PC-3 (cell line): ENCODE measurements around the gene HMOX2.

Source experiments
- EZH2phosphoT487 ChIP-seq: fragments of 300-600 bp; sonication (generic); IDR thresholded peaks from 2 replicates; pipeline ENCODE4 v1.6.1; 2018; ENCODE audit warnings: mild to moderate bottlenecking, antibody characterized with exemption, low read length, borderline replicate concordance
- TF ChIP-seq, protein P1 (sequence below): fragments of 300-600 bp; sonication (generic); conservative IDR thresholded peaks from 2 replicates; pipeline ENCODE4 v1.5.1; 2017; ENCODE audit warnings: antibody characterized with exemption, low read depth, mild to moderate bottlenecking, low read length

GRCh38 chr16:4481963-4482362 lies 5.8 kb downstream of the HMOX2 start:
- TF ChIP-seq, protein P1, sequence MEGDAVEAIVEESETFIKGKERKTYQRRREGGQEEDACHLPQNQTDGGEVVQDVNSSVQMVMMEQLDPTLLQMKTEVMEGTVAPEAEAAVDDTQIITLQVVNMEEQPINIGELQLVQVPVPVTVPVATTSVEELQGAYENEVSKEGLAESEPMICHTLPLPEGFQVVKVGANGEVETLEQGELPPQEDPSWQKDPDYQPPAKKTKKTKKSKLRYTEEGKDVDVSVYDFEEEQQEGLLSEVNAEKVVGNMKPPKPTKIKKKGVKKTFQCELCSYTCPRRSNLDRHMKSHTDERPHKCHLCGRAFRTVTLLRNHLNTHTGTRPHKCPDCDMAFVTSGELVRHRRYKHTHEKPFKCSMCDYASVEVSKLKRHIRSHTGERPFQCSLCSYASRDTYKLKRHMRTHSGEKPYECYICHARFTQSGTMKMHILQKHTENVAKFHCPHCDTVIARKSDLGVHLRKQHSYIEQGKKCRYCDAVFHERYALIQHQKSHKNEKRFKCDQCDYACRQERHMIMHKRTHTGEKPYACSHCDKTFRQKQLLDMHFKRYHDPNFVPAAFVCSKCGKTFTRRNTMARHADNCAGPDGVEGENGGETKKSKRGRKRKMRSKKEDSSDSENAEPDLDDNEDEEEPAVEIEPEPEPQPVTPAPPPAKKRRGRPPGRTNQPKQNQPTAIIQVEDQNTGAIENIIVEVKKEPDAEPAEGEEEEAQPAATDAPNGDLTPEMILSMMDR, result no peak
- no peak for TF ChIP-seq EZH2phosphoT487
